B cell (primary cell): ENCODE results near the gene TEX52.

Experiments used
- CTCF ChIP-seq: fragments of 200-600 bp; IDR thresholded peaks from one replicate; pipeline ENCODE4 v1.8.0; 2022; ENCODE audit warnings: antibody characterized with exemption, mild to moderate bottlenecking
- EZH2 ChIP-seq: IDR thresholded peaks from 2 replicates; pipeline ENCODE4 v1.6.1; 2012; ENCODE audit warnings: borderline replicate concordance, low read depth, mild to moderate bottlenecking, moderate library complexity, low read length; ENCODE audit not compliant: insufficient read depth, poor library complexity, severe bottlenecking

- no peak for TF ChIP-seq CTCF
- TF ChIP-seq EZH2 = no peak
Measured at GRCh38 chr12:2826721-2827515, 29.9 kb downstream of the TEX52 start.
